Body of pancreas (tissue), 4 donors: ENCODE results near the gene MPL. TPM values are rescaled to one million over a fixed set of nuclear protein-coding genes. Genes with fewer than 3 reads are reported as not detected.

Experiments
- ATAC-seq: fragments of 150-250 bp; one replicate; pipeline ENCODE4 v1.9.1; 2016
- DNase-seq, 4 donors: peaks; one replicate each; pipeline ENCODE4 v3.0.0-alpha.2; 2019
- H3K27ac ChIP-seq, 4 donors: fragments of 200-600 bp; sonication (generic); 1 replicate in 3 of 4; 2 replicates in 1 of 4; pipeline versions ENCODE4 v1.5.1 to v1.6.1; 2016 to 2019; ENCODE audit warnings: mild to moderate bottlenecking in 1 of 4, mixed read lengths in 1 of 4, moderate library complexity in 1 of 4
- H3K27me3 ChIP-seq, 2 donors: fragments of 200-600 bp; sonication (generic); one replicate each; pipeline ENCODE4 v1.6.0; 2016; ENCODE audit warnings: mild to moderate bottlenecking in 1 of 2
- H3K36me3 ChIP-seq, 2 donors: fragments of 200-600 bp; sonication (generic); replicated peaks in 1 of 2; 2 replicates each; pipeline ENCODE4 v1.5.1; 2016; ENCODE audit warnings: low read depth in 2 of 2; ENCODE audit not compliant: insufficient read depth in 1 of 2
- H3K4me1 ChIP-seq: fragments of 200-600 bp; sonication (generic); one replicate; pipeline ENCODE4 v1.6.0; 2016
- H3K4me3 ChIP-seq, 2 donors: fragments of 200-600 bp; sonication (generic); 1 replicate in 1 of 2; 2 replicates in 1 of 2; pipeline ENCODE4 v1.5.1; 2016 to 2019
- H3K9me3 ChIP-seq, 3 donors: fragments of 200-600 bp; sonication (generic); 1 replicate in 2 of 3; 2 replicates in 1 of 3; pipeline ENCODE4 v1.5.1; 2016
- CTCF ChIP-seq, 7 experiments: fragments of 450-650 bp in 4 of 7; fragments of 200-600 bp in 3 of 7; sonication (generic) in 3 of 7; IDR thresholded peaks; one replicate each; pipeline ENCODE4 v1.5.1; 2016 to 2019; ENCODE audit warnings: antibody characterized with exemption in 7 of 7
- POLR2A ChIP-seq, 3 donors: fragments of 450-650 bp; IDR thresholded peaks; one replicate each; pipeline ENCODE4 v1.6.1; 2016; ENCODE audit warnings: antibody characterized with exemption in 3 of 3, mild to moderate bottlenecking in 2 of 3
- whole genome bisulfite sequencing, 2 donors: methylation state at CpG; one replicate each; pipeline ENCODE4 v1.1.5; 2017; 5-methylcytosine and 5-hydroxymethylcytosine counted together
- intact Hi-C: fragments of 100-400 bp; cut with DNase I; formaldehyde crosslinking; loops from one replicate; pipeline ENCODE4 v1.15.1; 2023
- total RNA-seq, 2 donors: library from RNA; depleted of rRNA; stranded (reverse); fragments of >200 nt; gene quantifications; one replicate each; pipeline ENCODE4 v1.1.0, GENCODE V29; 2016

MPL gene
- total RNA-seq, 2 donors from 2014 or later = not detected

- Histone ChIP-seq H3K27ac (no peak overlapping the region), H3K4me1 (no peaks in the 10 kb centered on the region)
- intact Hi-C loops = no loop called here
Measured at GRCh38 chr1:43308635-43309404, 28.8 kb upstream of the MPL start.

GRCh38 chr1:43309405-43310025 is 28.1 kb upstream of the MPL start:
- Histone ChIP-seq H3K4me3 (no peak overlapping the region), H3K27ac (no peak overlapping the region), H3K9me3 (no peaks in the 10 kb centered on the region), H3K27me3 (no peaks in the 10 kb centered on the region), H3K4me1 (no peaks in the 10 kb centered on the region), H3K36me3 (no peaks in the 10 kb centered on the region)
- ATAC-seq = no peak
- TF ChIP-seq POLR2A (IDR thresholded peaks at IDR 0.05) = no peak
- TF ChIP-seq CTCF (IDR thresholded peaks at IDR 0.05) = no peak
- intact Hi-C loops = no loop called here
- 88 to 91% methylated on average over 6 to 13 of the region's 13 CpGs for WGBS, 2 donors
- DNase-seq = no peak

More at GRCh38 chr1:43308635-43309404, 28.8 kb upstream of the MPL start:
- no peak for TF ChIP-seq CTCF (IDR thresholded peaks at IDR 0.05)
- no peak for TF ChIP-seq POLR2A (IDR thresholded peaks at IDR 0.05)
- 92 to 93% methylated on average over 18 to 20 of the region's 20 CpGs for WGBS, 2 donors
- no peak overlapping the region for H3K4me3 ChIP-seq
- ATAC-seq (no peak), DNase-seq (no peak)
- no peaks in the 10 kb centered on the region for H3K27me3 ChIP-seq
- H3K9me3 ChIP-seq = no peaks in the 10 kb centered on the region
- no peaks in the 10 kb centered on the region for H3K36me3 ChIP-seq

- H3K36me3 ChIP-seq = no peaks in the 10 kb centered on the region
- H3K27me3 ChIP-seq = no peaks in the 10 kb centered on the region
- ATAC-seq (no peak), DNase-seq (no peak)
- TF ChIP-seq POLR2A (IDR thresholded peaks at IDR 0.05) = no peak
- no peak overlapping the region for H3K4me3 ChIP-seq
- no peaks in the 10 kb centered on the region for H3K9me3 ChIP-seq
- H3K27ac ChIP-seq = no peak overlapping the region
- no peaks in the 10 kb centered on the region for H3K4me1 ChIP-seq
- intact Hi-C loops = no loop called here
- 85 to 93% methylated on average over 7 to 9 of the region's 9 CpGs for WGBS, 2 donors
Measured at GRCh38 chr1:43311521-43311920, 26.1 kb upstream of the MPL start.

DNA sequence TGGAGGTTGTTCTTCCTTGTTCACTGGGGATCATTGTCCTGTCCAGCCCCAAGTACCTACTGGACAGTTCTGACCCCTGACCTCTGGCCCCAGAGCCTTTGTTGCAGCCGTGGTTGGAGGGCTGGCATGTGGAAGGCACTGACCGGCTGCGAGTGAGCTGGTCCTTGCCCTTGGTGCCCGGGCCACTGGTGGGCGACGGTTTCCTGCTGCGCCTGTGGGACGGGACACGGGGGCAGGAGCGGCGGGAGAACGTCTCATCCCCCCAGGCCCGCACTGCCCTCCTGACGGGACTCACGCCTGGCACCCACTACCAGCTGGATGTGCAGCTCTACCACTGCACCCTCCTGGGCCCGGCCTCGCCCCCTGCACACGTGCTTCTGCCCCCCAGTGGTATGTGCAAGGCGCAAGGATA is 25.4 kb upstream of the MPL start:
- DNase-seq = no peak
- no peak for ATAC-seq
- Histone ChIP-seq H3K27me3 (no peaks in the 10 kb centered on the region), H3K4me3 (no peak overlapping the region), H3K9me3 (no peaks in the 10 kb centered on the region), H3K4me1 (no peaks in the 10 kb centered on the region), H3K36me3 (no peaks in the 10 kb centered on the region), H3K27ac (no peak overlapping the region)
- intact Hi-C loops = no loop called here
- TF ChIP-seq POLR2A (IDR thresholded peaks at IDR 0.05) = no peak
- TF ChIP-seq CTCF (IDR thresholded peaks at IDR 0.05) = no peak
- 85 to 89% methylated on average over 19 of the region's 19 CpGs for WGBS, 2 donors

DNA sequence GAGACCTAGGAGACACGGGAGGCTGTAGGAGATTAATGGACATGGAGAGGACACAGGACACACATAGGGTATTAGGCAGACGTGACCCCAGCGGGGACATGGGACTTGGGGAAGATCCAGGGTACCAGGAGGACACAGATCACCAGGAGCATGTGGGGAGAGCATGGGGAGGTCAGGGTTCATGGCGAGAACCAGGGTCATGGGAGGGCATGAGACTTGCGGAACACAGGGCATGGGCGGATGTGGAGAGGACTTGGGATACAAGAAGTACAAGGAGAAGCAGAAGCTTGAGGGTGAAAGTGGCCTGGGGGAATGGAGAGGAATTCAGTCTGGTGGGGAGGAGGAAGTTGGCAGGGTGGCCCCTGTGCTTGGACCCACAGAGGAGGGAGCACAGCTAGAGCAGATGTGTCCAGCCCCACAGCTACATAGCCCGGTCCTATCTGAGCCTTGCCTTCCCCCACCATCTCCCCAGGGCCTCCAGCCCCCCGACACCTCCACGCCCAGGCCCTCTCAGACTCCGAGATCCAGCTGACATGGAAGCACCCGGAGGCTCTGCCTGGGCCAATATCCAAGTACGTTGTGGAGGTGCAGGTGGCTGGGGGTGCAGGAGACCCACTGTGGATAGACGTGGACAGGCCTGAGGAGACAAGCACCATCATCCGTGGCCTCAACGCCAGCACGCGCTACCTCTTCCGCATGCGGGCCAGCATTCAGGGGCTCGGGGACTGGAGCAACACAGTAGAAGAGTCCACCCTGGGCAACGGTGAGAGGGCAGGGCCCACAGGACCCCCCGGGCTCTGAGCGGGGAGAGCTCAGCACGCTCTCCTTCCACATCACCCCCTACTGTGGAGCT is 24.7 kb upstream of the MPL start:
- intact Hi-C loops = no loop called here
- ATAC-seq = no peak
- H3K4me3 ChIP-seq = no peak overlapping the region
- H3K4me1 ChIP-seq = no peaks in the 10 kb centered on the region
- 87 to 91% methylated on average over 9 to 24 of the region's 24 CpGs for WGBS, 2 donors
- no peaks in the 10 kb centered on the region for H3K36me3 ChIP-seq
- H3K9me3 ChIP-seq = no peaks in the 10 kb centered on the region
- H3K27ac ChIP-seq = no peak overlapping the region
- no peak for TF ChIP-seq POLR2A (IDR thresholded peaks at IDR 0.05)
- TF ChIP-seq CTCF (IDR thresholded peaks at IDR 0.05) = no peak
- H3K27me3 ChIP-seq = no peaks in the 10 kb centered on the region
- DNase-seq = no peak
